K562 (cell line): ENCODE data around the gene S100A4.

Experiments used
- GTF2F1 ChIP-seq: IDR thresholded peaks from 2 replicates; pipeline ENCODE4 v1.6.1; 2011; ENCODE audit warnings: low read depth, low read length, improper control_type of control experiment
- NFIC ChIP-seq: fragments of 450-650 bp; IDR thresholded peaks from 2 replicates; pipeline ENCODE4 v1.6.1; 2017; ENCODE audit warnings: mild to moderate bottlenecking, inconsistent platforms
- POLR2A ChIP-seq: fragments of 450-650 bp; conservative IDR thresholded peaks from 2 replicates; pipeline ENCODE4 v1.6.1; 2016
- RUNX1 ChIP-seq: sonication (generic); IDR thresholded peaks from 2 replicates; pipeline ENCODE4 v1.6.1; 2016; ENCODE audit warnings: antibody characterized with exemption, low read depth
- SREBF1 ChIP-seq: fragments of 150-350 bp; IDR thresholded peaks from 2 replicates; pipeline ENCODE4 v1.6.1; 2014; ENCODE audit warnings: antibody characterized with exemption, low read depth, low read length, borderline replicate concordance
- ZEB2 ChIP-seq: fragments of 450-650 bp; IDR thresholded peaks from 2 replicates; pipeline ENCODE4 v1.6.1; 2016

- TF ChIP-seq POLR2A (no peak), SREBF1 (no peak), GTF2F1 (no peak), RUNX1 (no peak), ZEB2 (no peak), NFIC (no peak)
Measured at GRCh38 chr1:153569465-153569864, 23.9 kb upstream of the S100A4 start.
